Measurements from ENCODE around the gene INSRR. TPM values are rescaled to one million over a fixed set of nuclear protein-coding genes. Genes with fewer than 3 reads are reported as not detected.

Gene INSRR
- polyA plus RNA-seq, 2 of the 4 experiments (the other 2 are of a cell fraction) = not detected

- POLR2A ChIA-PET = no interaction called here
- FAIRE-seq = no peak
- no peak for TF ChIP-seq SREBF2 (IDR thresholded peaks at IDR 0.05)
- TF ChIP-seq EHMT2 (IDR thresholded peaks at IDR 0.05; ENCODE audit: low read depth) = no peak
- TF ChIP-seq ELK1 (IDR thresholded peaks at IDR 0.05; ENCODE audit: low read depth, low read length) = no peak
- no peak for TF ChIP-seq E2F6 (IDR thresholded peaks at IDR 0.05; ENCODE audit: borderline replicate concordance, low read depth)
These were observed 28.8 kb upstream of the INSRR start for GRCh38 chr1:156887734-156888133.

GRCh38 chr1:156887317-156887716, 28.4 kb upstream of the INSRR start:
- CTCF ChIA-PET = interaction anchor here (0.9 to 20.8 kb wide), 12 partner anchors 13 to 200 kb away, joined by 3 to 341 read pairs (median 69); partner anchors contain the start of genes INSRR, ISG20L2, LRRC71 and METTL25B
- no peak for TF ChIP-seq RFX5 (IDR thresholded peaks at IDR 0.05)
- no peak for TF ChIP-seq CHD4 (IDR thresholded peaks at IDR 0.05; ENCODE audit: borderline replicate concordance)
- no peak for TF ChIP-seq MAZ (IDR thresholded peaks at IDR 0.05; ENCODE audit: borderline replicate concordance, low read depth, low read length)
- TF ChIP-seq RCOR1 (IDR thresholded peaks at IDR 0.05; ENCODE audit: low read depth, low read length) = no peak
- Histone ChIP-seq H3K4me1 (peaks cover 3% of the 10 kb centered on the region; the same call in 1 of the 3 replicates), H3K27ac (no peak overlapping the region), H3K9me3 (no peaks in the 10 kb centered on the region), H3K4me3 (no peak overlapping the region), H3K4me2 (no peak overlapping the region)
- DNase-seq (ENCODE audit: low read depth in 1 of 2, low spot score in 1 of 2) (no peak), ATAC-seq (no peak), FAIRE-seq (no peak)
- 37% methylated on average over 3 of the region's 3 CpGs for WGBS (ENCODE audit: missing lambda C conversion rate)
- POLR2A ChIA-PET = no interaction called here

More at GRCh38 chr1:156887734-156888133, 28.8 kb upstream of the INSRR start:
- DNase-seq (ENCODE audit: low read depth in 1 of 2, low spot score in 1 of 2) (no peak), ATAC-seq (no peak)
- H3K27ac ChIP-seq = no peak overlapping the region
- H3K4me2 ChIP-seq = no peak overlapping the region
- H3K9me3 ChIP-seq = no peaks in the 10 kb centered on the region
- peaks cover 3% of the 10 kb centered on the region; the same call in 1 of the 3 replicates for H3K4me1 ChIP-seq
- CTCF ChIA-PET = interaction anchor here (0.9 to 20.8 kb wide), 11 partner anchors 14 to 200 kb away, joined by 3 to 341 read pairs (median 108); partner anchors contain the start of genes INSRR, ISG20L2, LRRC71 and METTL25B
- 36% methylated on average over 4 of the region's 6 CpGs for WGBS (ENCODE audit: missing lambda C conversion rate)
- no peak overlapping the region for H3K4me3 ChIP-seq

- FAIRE-seq (no peak), ATAC-seq (no peak)
These were observed 27.8 kb upstream of the INSRR start for GRCh38 chr1:156886583-156887281.

GRCh38 chr1:156885880-156886355, 27.0 kb upstream of the INSRR start:
- 62% methylated on average over 13 of the region's 13 CpGs for WGBS (ENCODE audit: missing lambda C conversion rate)
- Histone ChIP-seq H3K4me2 (no peak overlapping the region), H3K4me1 (no peaks in the 10 kb centered on the region), H3K4me3 (no peak overlapping the region), H3K27ac (no peak overlapping the region), H3K9me3 (no peaks in the 10 kb centered on the region)
- CTCF ChIA-PET = interaction anchor here (0.6 to 20.8 kb wide), 11 partner anchors 12 to 231 kb away, joined by 3 to 341 read pairs (median 15); partner anchors contain the start of genes INSRR, ISG20L2, LRRC71 and METTL25B
- DNase-seq (ENCODE audit: low read depth in 1 of 2, low spot score in 1 of 2) = no peak
- ATAC-seq = no peak
- no peak for FAIRE-seq
- TF ChIP-seq MAZ (IDR thresholded peaks at IDR 0.05; ENCODE audit: borderline replicate concordance, low read depth, low read length) = no peak
- no peak for TF ChIP-seq PHF8 (IDR thresholded peaks at IDR 0.05; ENCODE audit: borderline replicate concordance, low read depth)
- peak; percentile 90 for TF ChIP-seq ZFP36 (IDR thresholded peaks at IDR 0.05; ENCODE audit: borderline replicate concordance, partially characterized antibody)
- POLR2A ChIA-PET = no interaction called here

More at GRCh38 chr1:156886583-156887281, 27.8 kb upstream of the INSRR start:
- WGBS (ENCODE audit: missing lambda C conversion rate) = 48% methylated on average over 6 of the region's 6 CpGs
- TF ChIP-seq E2F6 (IDR thresholded peaks at IDR 0.05; ENCODE audit: borderline replicate concordance, low read depth) (no peak), KDM1A (IDR thresholded peaks at IDR 0.05; ENCODE audit: low read depth) (no peak)
- ChIA-PET CTCF (interaction anchor here (1.0 to 20.8 kb wide), 11 partner anchors 13 to 199 kb away, joined by 3 to 341 read pairs (median 30); partner anchors contain the start of genes INSRR, ISG20L2, LRRC71 and METTL25B), POLR2A (no interaction called here)
- no peak for DNase-seq (ENCODE audit: low read depth in 1 of 2, low spot score in 1 of 2)
- H3K4me1 ChIP-seq = no peaks in the 10 kb centered on the region; the same call in 2 of the 3 replicates
- no peaks in the 10 kb centered on the region for H3K9me3 ChIP-seq
- H3K4me3 ChIP-seq = no peak overlapping the region
- H3K27ac ChIP-seq = no peak overlapping the region
- H3K4me2 ChIP-seq = no peak overlapping the region

Measured in A549 (cell line).